HEK293 (cell line): Measurements from ENCODE around the gene ANKRD11.

ENCODE experiments used
- CTCF ChIA-PET: fragments of 350-600 bp; formaldehyde crosslinking; extraction: SDS; loops from one replicate; lab custom pipeline; 2021; ENCODE audit warnings: antibody characterized with exemption; lab: Yijun Ruan, JAX
- POLR2A ChIA-PET: fragments of 300-600 bp; formaldehyde crosslinking; extraction: SDS; loops from one replicate; lab custom pipeline; 2020; ENCODE audit warnings: antibody characterized with exemption, inconsistent platforms; lab: Yijun Ruan, JAX
- H3K27ac ChIP-seq: fragments of 200-500 bp; sonication (Bioruptor generic); 2 replicates; pipeline ENCODE4 v1.5.1; 2014; ENCODE audit warnings: low read depth, low read length, control low read depth, inconsistent platforms; ENCODE audit errors: extremely low read depth
- H3K36me3 ChIP-seq, 2 experiments: fragments of 200-500 bp in 1 of 2; sonication (Bioruptor generic) in 1 of 2; 1 replicate in 1 of 2; 2 replicates in 1 of 2; pipeline ENCODE4 v1.5.1; 2014 to 2017; ENCODE audit warnings: inconsistent platforms in 2 of 2, low read length in 2 of 2; ENCODE audit not compliant: control insufficient read depth in 2 of 2, insufficient read depth in 1 of 2
- H3K4me1 ChIP-seq: fragments of 200-500 bp; sonication (Bioruptor generic); 2 replicates; pipeline ENCODE4 v1.5.1; 2014; ENCODE audit warnings: mild to moderate bottlenecking, low read length, inconsistent platforms; ENCODE audit not compliant: control insufficient read depth, insufficient read depth
- H3K4me3 ChIP-seq: 2 replicates; pipeline ENCODE4 v1.5.1; 2011; ENCODE audit warnings: low read depth, mild to moderate bottlenecking, control low read depth, low read length, moderate library complexity
- H3K9me3 ChIP-seq: fragments of 200-500 bp; sonication (Bioruptor generic); 2 replicates; pipeline ENCODE4 v1.5.1; 2014; ENCODE audit warnings: low read depth, low read length, inconsistent platforms; ENCODE audit not compliant: control insufficient read depth, insufficient read depth
- BCL6B ChIP-seq: fragments of 450-650 bp; formaldehyde crosslinking; IDR thresholded peaks from 2 replicates; pipeline ENCODE4 v1.5.1; 2017; ENCODE audit warnings: missing biosample characterization, missing genetic modification characterization
- MEIS1 ChIP-seq: sonication (generic); formaldehyde crosslinking; IDR thresholded peaks from 2 replicates; pipeline ENCODE4 v1.8.1; 2022; ENCODE audit warnings: missing genetic modification reagents, mild to moderate bottlenecking, borderline replicate concordance
- PRDM1 ChIP-seq: fragments of 450-650 bp; formaldehyde crosslinking; IDR thresholded peaks from 2 replicates; pipeline ENCODE4; 2016; ENCODE audit warnings: missing biosample characterization, missing genetic modification characterization
- SCRT2 ChIP-seq: fragments of 450-650 bp; formaldehyde crosslinking; IDR thresholded peaks from 2 replicates; pipeline ENCODE4 v1.5.1; 2016; ENCODE audit warnings: missing biosample characterization, missing genetic modification characterization
- SP7 ChIP-seq: fragments of 450-650 bp; formaldehyde crosslinking; IDR thresholded peaks from 2 replicates; pipeline ENCODE4 v1.5.1; 2016; ENCODE audit warnings: missing biosample characterization, missing genetic modification characterization
- TRIM28 ChIP-seq: IDR thresholded peaks from 2 replicates; pipeline ENCODE4 v1.6.1; 2011; ENCODE audit warnings: low read length, control low read depth, borderline replicate concordance
- YY2 ChIP-seq: fragments of 450-650 bp; formaldehyde crosslinking; IDR thresholded peaks from 2 replicates; pipeline ENCODE4 v1.5.1; 2016; ENCODE audit warnings: missing biosample characterization, missing genetic modification characterization
- ZIC2 ChIP-seq: fragments of 450-650 bp; formaldehyde crosslinking; IDR thresholded peaks from 2 replicates; pipeline ENCODE4 v1.5.1; 2016; ENCODE audit warnings: missing biosample characterization, missing genetic modification characterization
- ZNF114 ChIP-seq: fragments of 450-650 bp; formaldehyde crosslinking; IDR thresholded peaks from 2 replicates; pipeline ENCODE4 v1.5.0; 2017; ENCODE audit warnings: missing biosample characterization, missing genetic modification characterization
- ZNF121 ChIP-seq: fragments of 450-650 bp; formaldehyde crosslinking; IDR thresholded peaks from 2 replicates; pipeline ENCODE4 v1.5.1; 2016; ENCODE audit warnings: missing biosample characterization, missing genetic modification characterization
- ZNF132 ChIP-seq: fragments of 450-650 bp; formaldehyde crosslinking; IDR thresholded peaks from 2 replicates; pipeline ENCODE4 v1.5.1; 2017; ENCODE audit warnings: missing biosample characterization, missing genetic modification characterization, borderline replicate concordance
- ZNF157 ChIP-seq: fragments of 450-650 bp; formaldehyde crosslinking; IDR thresholded peaks from 2 replicates; pipeline ENCODE4 v1.5.1; 2016; ENCODE audit warnings: missing biosample characterization, missing genetic modification characterization
- ZNF169 ChIP-seq: fragments of 450-650 bp; formaldehyde crosslinking; IDR thresholded peaks from 2 replicates; pipeline ENCODE4 v1.5.1; 2016; ENCODE audit warnings: missing biosample characterization, missing genetic modification characterization
- ZNF23 ChIP-seq: fragments of 450-650 bp; formaldehyde crosslinking; IDR thresholded peaks from 2 replicates; pipeline ENCODE4 v1.5.1; 2016; ENCODE audit warnings: missing biosample characterization, missing genetic modification characterization, borderline replicate concordance
- ZNF239 ChIP-seq: fragments of 450-650 bp; formaldehyde crosslinking; IDR thresholded peaks from 2 replicates; pipeline ENCODE4 v1.5.1; 2016; ENCODE audit warnings: missing biosample characterization, missing genetic modification characterization
- ZNF292 ChIP-seq: fragments of 450-650 bp; formaldehyde crosslinking; IDR thresholded peaks from 2 replicates; pipeline ENCODE4 v1.5.1; 2016; ENCODE audit warnings: low read depth, missing biosample characterization, missing genetic modification characterization, borderline replicate concordance
- ZNF335 ChIP-seq: fragments of 450-650 bp; formaldehyde crosslinking; conservative IDR thresholded peaks from 2 replicates; pipeline ENCODE4 v1.5.1; 2016; ENCODE audit warnings: missing biosample characterization, missing genetic modification characterization
- ZNF366 ChIP-seq: fragments of 450-650 bp; formaldehyde crosslinking; conservative IDR thresholded peaks from 2 replicates; pipeline ENCODE4 v1.5.1; 2016; ENCODE audit warnings: missing biosample characterization, missing genetic modification characterization
- ZNF391 ChIP-seq: fragments of 450-650 bp; formaldehyde crosslinking; IDR thresholded peaks from 2 replicates; pipeline ENCODE4 v1.5.1; 2016; ENCODE audit warnings: low read depth, missing biosample characterization, missing genetic modification characterization, borderline replicate concordance
- ZNF416 ChIP-seq: fragments of 450-650 bp; formaldehyde crosslinking; IDR thresholded peaks from 2 replicates; pipeline ENCODE4 v1.5.1; 2016; ENCODE audit warnings: missing biosample characterization, missing genetic modification characterization
- ZNF433 ChIP-seq: fragments of 450-650 bp; formaldehyde crosslinking; IDR thresholded peaks from 2 replicates; pipeline ENCODE4 v1.5.1; 2016; ENCODE audit warnings: missing biosample characterization, missing genetic modification characterization, low read depth
- ZNF501 ChIP-seq: fragments of 450-650 bp; formaldehyde crosslinking; IDR thresholded peaks from 2 replicates; pipeline ENCODE4 v1.5.1; 2016; ENCODE audit warnings: missing biosample characterization, missing genetic modification characterization
- ZNF561 ChIP-seq: fragments of 450-650 bp; IDR thresholded peaks from 2 replicates; pipeline ENCODE4 v1.5.1; 2018; ENCODE audit warnings: missing biosample characterization, missing genetic modification characterization, borderline replicate concordance
- ZNF571 ChIP-seq: fragments of 450-650 bp; formaldehyde crosslinking; IDR thresholded peaks from 2 replicates; pipeline ENCODE4 v1.5.0; 2017; ENCODE audit warnings: missing biosample characterization, missing genetic modification characterization
- ZNF654 ChIP-seq: fragments of 450-650 bp; formaldehyde crosslinking; IDR thresholded peaks from 2 replicates; pipeline ENCODE4 v1.5.1; 2016; ENCODE audit warnings: low read depth, missing biosample characterization, missing genetic modification characterization
- ZNF677 ChIP-seq: fragments of 450-650 bp; IDR thresholded peaks from 2 replicates; pipeline ENCODE4 v1.5.0; 2018; ENCODE audit warnings: missing biosample characterization, mild to moderate bottlenecking, missing genetic modification characterization, moderate library complexity
- ZNF701 ChIP-seq: fragments of 450-650 bp; formaldehyde crosslinking; IDR thresholded peaks from 2 replicates; pipeline ENCODE4 v1.5.1; 2016; ENCODE audit warnings: missing biosample characterization, missing genetic modification characterization
- ZNF747 ChIP-seq: fragments of 450-650 bp; formaldehyde crosslinking; IDR thresholded peaks from 2 replicates; pipeline ENCODE4 v1.5.1; 2016; ENCODE audit warnings: missing biosample characterization, missing genetic modification characterization
- ZSCAN16 ChIP-seq: fragments of 450-650 bp; formaldehyde crosslinking; IDR thresholded peaks from 2 replicates; pipeline ENCODE4 v1.5.1; 2016; ENCODE audit warnings: missing biosample characterization, missing genetic modification characterization
- ZSCAN30 ChIP-seq: fragments of 450-650 bp; IDR thresholded peaks from 2 replicates; pipeline ENCODE4 v1.5.1; 2018; ENCODE audit warnings: missing biosample characterization, mild to moderate bottlenecking, missing genetic modification characterization, moderate library complexity

ANKRD11 gene

GRCh38 chr16:89460556-89460955, 29.8 kb downstream of the ANKRD11 start:
- Histone ChIP-seq H3K27ac (no peak overlapping the region), H3K4me1 (no peaks in the 10 kb centered on the region; the same call in 1 of the 2 replicates), H3K9me3 (no peaks in the 10 kb centered on the region), H3K4me3 (no peak overlapping the region), H3K36me3 (no peaks in the 10 kb centered on the region)
- POLR2A ChIA-PET = no interaction called here
- TF ChIP-seq BCL6B (tag by site-specific recombination) (no peak), ZNF416 (tag by site-specific recombination) (no peak), TRIM28 (no peak), ZNF239 (tag by site-specific recombination) (no peak), ZNF501 (tag by site-specific recombination) (no peak), YY2 (tag by site-specific recombination) (no peak)
- CTCF ChIA-PET = interaction anchor here (1.5 kb wide), 1 partner anchor 14 kb away, joined by 9 read pairs; no protein-coding TSS in a partner anchor

DNA sequence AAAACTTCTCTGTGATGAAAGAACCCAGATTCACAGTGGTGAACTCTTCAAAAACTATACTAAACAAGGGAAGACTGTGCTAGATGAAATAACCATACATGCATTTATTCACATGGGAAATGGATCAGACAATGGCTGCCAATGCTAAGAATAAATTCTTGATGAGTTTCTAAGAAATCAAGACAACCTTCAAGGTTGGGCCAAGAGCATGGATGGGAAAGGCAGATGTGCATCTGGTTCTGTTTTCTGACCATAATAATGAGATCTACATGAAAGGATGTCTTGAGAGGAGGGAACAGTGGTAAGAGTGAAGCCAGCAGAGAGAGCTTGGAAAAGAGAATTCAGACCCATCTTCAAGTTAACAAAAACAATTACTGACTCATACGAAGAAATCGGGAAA, 31.4 kb downstream of the ANKRD11 start:
- Histone ChIP-seq H3K27ac (peak overlapping the region; percentile 74), H3K36me3 (no peaks in the 10 kb centered on the region), H3K9me3 (no peaks in the 10 kb centered on the region), H3K4me1 (no peaks in the 10 kb centered on the region; the same call in 1 of the 2 replicates), H3K4me3 (no peak overlapping the region)
- CTCF ChIA-PET = no interaction called here
- POLR2A ChIA-PET = interaction anchor here (1.1 kb wide), 1 partner anchor 115 kb away, joined by 3 read pairs; no protein-coding TSS in a partner anchor
- TF ChIP-seq ZNF571 (tag by site-specific recombination) (no peak), PRDM1 (tag by site-specific recombination) (peak; percentile 83)

GRCh38 chr16:89458551-89458950, 31.8 kb downstream of the ANKRD11 start:
- H3K27ac ChIP-seq = peak overlapping the region; percentile 74
- TF ChIP-seq ZNF366 (tag by site-specific recombination) (no peak), ZNF433 (tag by site-specific recombination) (no peak), ZSCAN30 (tag by site-specific recombination) (no peak), ZNF561 (tag by site-specific recombination) (no peak), ZNF292 (tag by site-specific recombination) (no peak), ZNF23 (tag by site-specific recombination) (no peak), ZNF701 (tag by site-specific recombination) (no peak)
- H3K4me1 ChIP-seq = no peaks in the 10 kb centered on the region; the same call in 1 of the 2 replicates
- H3K36me3 ChIP-seq = no peaks in the 10 kb centered on the region
- ChIA-PET CTCF (no interaction called here), POLR2A (interaction anchor here (1.1 kb wide), 1 partner anchor 115 kb away, joined by 3 read pairs; no protein-coding TSS in a partner anchor)
- no peaks in the 10 kb centered on the region for H3K9me3 ChIP-seq
- H3K4me3 ChIP-seq = no peak overlapping the region

DNA sequence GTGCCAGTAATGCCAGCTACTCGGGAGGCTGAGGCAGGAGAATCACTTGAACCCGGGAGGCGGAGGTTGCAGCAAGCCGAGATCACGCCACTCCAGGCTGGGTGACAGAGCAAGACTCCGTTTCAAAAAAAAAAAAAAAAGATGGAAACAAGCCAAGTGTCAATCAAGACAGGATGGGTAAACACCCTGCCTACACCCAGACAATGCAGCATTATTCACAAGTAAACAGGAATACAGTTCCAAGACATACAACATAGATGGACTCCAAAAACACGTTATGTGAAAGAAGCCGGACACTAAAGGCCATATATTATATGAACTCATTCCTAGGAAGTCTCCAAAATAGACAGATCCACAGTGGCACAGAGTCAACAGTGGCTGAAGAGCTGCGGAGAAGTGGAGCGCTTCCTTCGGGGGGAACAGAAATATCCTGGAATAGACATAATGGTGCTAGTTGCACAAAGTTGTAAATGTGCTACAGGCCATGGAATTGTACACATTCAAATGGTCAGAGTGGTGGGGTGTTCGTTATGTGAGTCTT, 33.9 kb downstream of the ANKRD11 start:
- no peak overlapping the region for H3K27ac ChIP-seq
- POLR2A ChIA-PET = no interaction called here
- H3K36me3 ChIP-seq = no peaks in the 10 kb centered on the region
- H3K4me3 ChIP-seq = no peak overlapping the region
- H3K9me3 ChIP-seq = no peaks in the 10 kb centered on the region
- H3K4me1 ChIP-seq = peaks cover 4% of the 10 kb centered on the region
- CTCF ChIA-PET = interaction anchor here (0.6 to 0.7 kb wide), 2 partner anchors 19 to 143 kb away, joined by 3 to 4 read pairs; no protein-coding TSS in a partner anchor
- no peak for TF ChIP-seq ZNF121
- no peak for TF ChIP-seq ZNF132 (tag by site-specific recombination)
- no peak for TF ChIP-seq ZNF169 (tag by site-specific recombination)
- TF ChIP-seq SCRT2 (tag by site-specific recombination) = no peak
- TF ChIP-seq ZNF157 (tag by site-specific recombination) = no peak
- no peak for TF ChIP-seq ZNF677 (tag by site-specific recombination)
- no peak for TF ChIP-seq ZNF335 (tag by site-specific recombination)
- no peak for TF ChIP-seq ZNF391 (tag by site-specific recombination)
- no peak for TF ChIP-seq MEIS1 (CRISPR knock-in tag)
- TF ChIP-seq ZNF114 (tag by site-specific recombination) = no peak
- TF ChIP-seq ZIC2 (tag by site-specific recombination) = no peak
- no peak for TF ChIP-seq ZNF561 (tag by site-specific recombination)
- no peak for TF ChIP-seq ZSCAN30 (tag by site-specific recombination)
- no peak for TF ChIP-seq SP7
- TF ChIP-seq ZNF747 (tag by site-specific recombination) = no peak
- TF ChIP-seq ZNF654 (tag by site-specific recombination) = no peak
- no peak for TF ChIP-seq ZSCAN16 (tag by site-specific recombination)
